IgD-negative memory B cell (primary cell): ENCODE data around the gene CHCHD6. TPM values are rescaled to one million over a fixed set of nuclear protein-coding genes. Genes with fewer than 3 reads are reported as not detected.

Experiments used
- H3K27ac Mint-ChIP-seq, 3 donors: one replicate each; pipeline ENCODE4 v1.8.0; 2020 to 2022; ENCODE audit warnings: mild to moderate bottlenecking in 3 of 3, mixed read lengths in 3 of 3, moderate library complexity in 1 of 3
- H3K27me3 Mint-ChIP-seq: one replicate; pipeline ENCODE4 v1.8.0; 2021; ENCODE audit warnings: mixed read lengths
- H3K36me3 Mint-ChIP-seq: one replicate; pipeline ENCODE4 v1.8.0; 2020; ENCODE audit warnings: mild to moderate bottlenecking, mixed read lengths
- H3K4me1 Mint-ChIP-seq, 3 donors: one replicate each; pipeline ENCODE4 v1.8.0; 2020 to 2022; ENCODE audit warnings: mixed read lengths in 3 of 3, mild to moderate bottlenecking in 1 of 3
- H3K4me3 Mint-ChIP-seq, 4 donors: one replicate each; pipeline ENCODE4 v1.8.0; 2020 to 2022; ENCODE audit warnings: mild to moderate bottlenecking in 4 of 4, mixed read lengths in 4 of 4, moderate library complexity in 3 of 4
- H3K9me3 Mint-ChIP-seq, 3 donors: one replicate each; pipeline ENCODE4 v1.8.0; 2020 to 2021; ENCODE audit warnings: mixed read lengths in 3 of 3, mild to moderate bottlenecking in 1 of 3
- polyA plus RNA-seq: library from polyadenylated mRNA; unstranded; fragments of 300-500 nt; fragmentation: Illumina TruSeq; gene quantifications from one replicate; pipeline ENCODE4 v1.2.3, GENCODE V29; 2021

The CHCHD6 gene
- polyA plus RNA-seq, 1 donor from 2014 or later, result 16.6 TPM

DNA sequence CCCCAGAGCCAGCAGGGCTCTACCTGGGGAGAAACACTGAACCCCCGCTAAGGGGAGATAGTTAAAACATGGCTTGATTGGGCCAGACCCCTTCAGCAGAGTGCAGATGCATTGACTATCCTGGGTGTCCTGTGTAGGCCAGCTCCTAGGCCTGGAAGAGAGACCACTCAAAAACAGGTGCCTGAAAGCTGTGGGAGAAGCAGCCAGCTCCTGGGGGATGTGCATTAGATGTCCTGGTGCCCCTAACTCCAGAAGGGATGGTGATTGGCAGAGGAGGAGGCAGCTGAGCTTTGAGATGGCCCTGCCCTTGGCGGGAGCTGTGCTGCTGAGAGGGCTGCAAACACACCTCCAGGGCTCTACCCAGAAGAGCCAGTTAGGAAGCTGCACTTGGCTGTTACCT is 189.6 kb downstream of the CHCHD6 start:
- Mint-ChIP-seq H3K4me3 (no peak overlapping the region), H3K27ac (no peak overlapping the region), H3K9me3 (no peaks in the 10 kb centered on the region), H3K36me3 (peaks cover 19% of the 10 kb centered on the region), H3K27me3 (peaks cover 17% of the 10 kb centered on the region), H3K4me1 (no peaks in the 10 kb centered on the region)

DNA sequence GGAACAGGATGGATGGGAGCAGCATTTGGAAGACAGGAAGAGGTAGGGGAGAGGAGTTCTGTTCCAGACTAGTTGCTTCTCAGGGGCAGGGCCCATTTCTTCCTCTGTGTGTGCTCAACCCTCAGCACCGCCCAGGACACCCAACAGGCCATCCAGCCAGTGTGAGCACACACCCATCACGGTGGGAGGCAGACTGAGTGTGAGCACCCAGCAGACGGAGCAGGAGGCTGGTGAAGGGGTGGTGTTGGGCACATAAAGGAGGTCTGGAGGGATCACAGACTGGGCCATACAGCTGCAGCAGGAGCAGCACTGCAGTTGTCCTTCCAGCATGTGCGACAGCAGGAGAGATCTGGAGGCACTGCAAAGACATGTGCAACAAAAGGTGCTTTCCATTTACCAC is 190.4 kb downstream of the CHCHD6 start:
- H3K4me3 Mint-ChIP-seq, result no peak overlapping the region
- no peaks in the 10 kb centered on the region for H3K9me3 Mint-ChIP-seq
- no peaks in the 10 kb centered on the region for H3K4me1 Mint-ChIP-seq
- H3K36me3 Mint-ChIP-seq, result peaks cover 17% of the 10 kb centered on the region
- peaks cover 17% of the 10 kb centered on the region for H3K27me3 Mint-ChIP-seq
- H3K27ac Mint-ChIP-seq, result no peak overlapping the region

- peaks cover 16% of the 10 kb centered on the region for H3K36me3 Mint-ChIP-seq
- peaks cover 23% of the 10 kb centered on the region for H3K27me3 Mint-ChIP-seq
- H3K27ac Mint-ChIP-seq, result no peak overlapping the region
- no peaks in the 10 kb centered on the region for H3K9me3 Mint-ChIP-seq
- no peaks in the 10 kb centered on the region for H3K4me1 Mint-ChIP-seq
- H3K4me3 Mint-ChIP-seq, result no peak overlapping the region
These were observed 191.4 kb downstream of the CHCHD6 start for GRCh38 chr3:126895178-126896066.

GRCh38 chr3:126896067-126896441 is 192.0 kb downstream of the CHCHD6 start:
- H3K9me3 Mint-ChIP-seq, result no peaks in the 10 kb centered on the region
- H3K4me3 Mint-ChIP-seq, result no peak overlapping the region
- no peak overlapping the region for H3K27ac Mint-ChIP-seq
- peaks cover 23% of the 10 kb centered on the region for H3K27me3 Mint-ChIP-seq
- no peaks in the 10 kb centered on the region for H3K4me1 Mint-ChIP-seq
- peaks cover 16% of the 10 kb centered on the region for H3K36me3 Mint-ChIP-seq

- Mint-ChIP-seq H3K27ac (peak overlapping the region in 1 of 3 donors; percentile 21), H3K36me3 (peaks cover 11% of the 10 kb centered on the region), H3K4me1 (no peaks in the 10 kb centered on the region), H3K4me3 (no peak overlapping the region), H3K27me3 (peaks cover 25% of the 10 kb centered on the region), H3K9me3 (no peaks in the 10 kb centered on the region)
These were observed 192.9 kb downstream of the CHCHD6 start for GRCh38 chr3:126896968-126897367.

DNA sequence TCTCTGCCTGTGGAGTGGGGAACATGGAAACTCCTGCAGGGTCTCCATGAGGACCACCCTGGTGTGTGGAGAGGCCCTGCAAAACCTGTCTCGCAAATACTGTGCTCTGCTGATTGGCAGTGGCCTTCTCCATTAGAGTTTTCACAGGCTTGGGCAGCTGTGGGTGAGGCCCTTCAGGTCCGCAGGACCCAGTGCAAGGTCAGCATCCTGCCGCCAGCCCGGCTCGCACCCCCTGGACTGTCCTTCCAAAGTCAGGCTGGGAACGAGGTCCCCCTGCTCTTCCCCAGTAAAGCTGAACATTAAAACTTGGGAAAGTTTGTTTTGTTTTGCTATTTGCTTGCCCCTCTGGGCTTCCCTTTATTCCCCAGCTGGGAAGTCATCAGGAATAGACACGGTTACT is 193.9 kb downstream of the CHCHD6 start:
- Mint-ChIP-seq H3K4me1 (no peaks in the 10 kb centered on the region), H3K4me3 (no peak overlapping the region), H3K27me3 (peaks cover 28% of the 10 kb centered on the region), H3K36me3 (peaks cover 5% of the 10 kb centered on the region), H3K9me3 (no peaks in the 10 kb centered on the region), H3K27ac (no peak overlapping the region)

GRCh38 chr3:126900859-126901540 is 197.0 kb downstream of the CHCHD6 start:
- no peak overlapping the region for H3K27ac Mint-ChIP-seq
- no peaks in the 10 kb centered on the region for H3K4me1 Mint-ChIP-seq
- H3K36me3 Mint-ChIP-seq, result peaks cover 1% of the 10 kb centered on the region
- H3K9me3 Mint-ChIP-seq, result no peaks in the 10 kb centered on the region
- H3K4me3 Mint-ChIP-seq, result no peak overlapping the region
- peaks cover 22% of the 10 kb centered on the region for H3K27me3 Mint-ChIP-seq

DNA sequence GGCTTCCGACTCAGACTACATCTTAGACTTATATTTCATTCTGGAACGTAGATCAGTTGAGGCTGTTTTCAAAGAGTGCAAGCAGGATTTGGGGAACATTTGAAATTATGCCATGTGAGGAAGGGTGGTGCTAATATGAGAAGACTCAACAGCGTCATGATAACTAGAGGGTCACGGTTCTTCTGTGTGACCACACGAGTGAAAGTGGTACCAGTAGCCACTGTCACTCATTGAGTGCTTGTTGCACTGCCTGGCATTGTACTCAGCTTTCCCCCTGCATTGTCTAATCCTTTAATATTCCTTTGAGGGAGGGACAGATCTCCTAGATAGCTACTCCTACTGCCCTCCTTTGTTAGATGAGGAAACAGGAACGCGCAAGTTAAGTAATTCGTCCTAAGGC is 197.6 kb downstream of the CHCHD6 start:
- H3K4me1 Mint-ChIP-seq, result no peaks in the 10 kb centered on the region
- H3K9me3 Mint-ChIP-seq, result no peaks in the 10 kb centered on the region
- no peak overlapping the region for H3K27ac Mint-ChIP-seq
- H3K27me3 Mint-ChIP-seq, result peaks cover 20% of the 10 kb centered on the region
- peaks cover 1% of the 10 kb centered on the region for H3K36me3 Mint-ChIP-seq
- H3K4me3 Mint-ChIP-seq, result no peak overlapping the region

DNA sequence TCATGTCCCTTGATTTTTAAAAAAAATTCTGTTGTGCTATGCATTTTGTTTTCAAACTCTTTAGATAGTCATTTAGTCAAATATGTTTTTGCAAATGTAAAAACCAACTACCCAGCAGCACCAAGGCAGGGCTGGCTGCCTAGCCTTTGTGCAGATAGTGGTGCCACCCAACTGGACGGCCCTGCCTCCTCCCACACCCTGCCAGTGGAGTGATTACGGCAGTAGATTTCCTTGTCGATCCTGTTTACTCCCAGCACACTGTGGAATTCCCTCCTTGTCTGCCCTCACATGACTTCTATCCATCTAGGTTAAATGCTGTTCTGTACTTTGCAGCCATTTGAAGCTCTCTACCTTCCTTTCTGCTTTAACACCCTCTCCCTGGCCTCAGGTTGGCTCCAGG is 199.5 kb downstream of the CHCHD6 start:
- H3K4me1 Mint-ChIP-seq, result no peaks in the 10 kb centered on the region
- peaks cover 2% of the 10 kb centered on the region for H3K36me3 Mint-ChIP-seq
- H3K9me3 Mint-ChIP-seq, result no peaks in the 10 kb centered on the region
- H3K27me3 Mint-ChIP-seq, result peaks cover 29% of the 10 kb centered on the region
- H3K27ac Mint-ChIP-seq, result no peak overlapping the region
- no peak overlapping the region for H3K4me3 Mint-ChIP-seq

- H3K4me1 Mint-ChIP-seq, result peaks cover 21 to 27% (median 23%) of the 10 kb centered on the region in 3 donors
- no peak overlapping the region for H3K27ac Mint-ChIP-seq
- H3K27me3 Mint-ChIP-seq, result peaks cover 46% of the 10 kb centered on the region
- H3K9me3 Mint-ChIP-seq, result no peaks in the 10 kb centered on the region
- peaks cover 6% of the 10 kb centered on the region for H3K36me3 Mint-ChIP-seq
- no peak overlapping the region for H3K4me3 Mint-ChIP-seq
These were observed 203.5 kb downstream of the CHCHD6 start for GRCh38 chr3:126907557-126907956.

DNA sequence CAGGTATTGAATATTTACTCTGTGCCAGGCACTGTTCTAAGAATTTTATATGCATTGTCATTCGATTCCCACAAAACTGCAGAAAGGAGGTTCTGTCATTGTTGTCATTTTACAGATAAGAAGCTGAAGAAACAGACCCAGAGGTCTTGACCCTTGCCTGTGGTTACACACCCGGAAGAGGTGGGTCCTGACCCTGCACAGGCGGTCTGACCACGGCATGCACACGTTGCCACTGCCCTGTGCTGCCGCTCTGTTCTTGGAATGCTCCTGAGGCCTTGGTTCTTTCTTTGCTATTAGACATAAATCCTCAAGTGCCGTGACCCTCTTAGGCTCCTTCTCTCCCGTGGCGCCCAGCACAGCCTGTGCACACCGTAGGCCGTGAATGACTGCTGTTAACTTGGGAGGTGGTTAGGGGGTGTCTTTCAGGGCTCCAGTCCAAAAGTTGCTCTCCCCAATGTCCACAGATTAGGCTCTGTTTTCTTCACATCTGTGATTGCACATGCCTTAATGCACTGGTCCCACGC is 204.8 kb downstream of the CHCHD6 start:
- Mint-ChIP-seq H3K9me3 (no peaks in the 10 kb centered on the region), H3K36me3 (peaks cover 6% of the 10 kb centered on the region), H3K4me3 (no peak overlapping the region), H3K27ac (no peak overlapping the region), H3K4me1 (peaks cover 21 to 27% (median 23%) of the 10 kb centered on the region in 3 donors), H3K27me3 (peaks cover 49% of the 10 kb centered on the region)

DNA sequence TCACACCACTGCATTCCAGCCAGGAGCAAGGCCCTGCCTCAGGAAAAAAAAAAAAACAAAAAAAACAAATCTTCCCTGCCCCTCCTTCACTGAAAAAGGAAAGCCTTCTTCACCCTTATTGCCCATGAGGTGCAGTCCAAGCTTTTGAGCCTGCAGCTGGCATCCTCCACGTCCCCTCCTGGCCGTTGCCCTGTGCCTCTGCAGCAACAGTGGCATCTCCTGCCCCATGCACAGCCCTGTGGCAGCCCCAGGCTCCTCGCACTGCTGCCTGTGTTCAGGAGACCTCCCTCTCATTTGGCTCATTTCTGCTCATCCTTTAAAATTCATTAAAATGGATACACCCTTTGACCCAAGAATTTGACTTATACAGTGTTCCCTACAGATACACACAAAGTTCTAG is 206.2 kb downstream of the CHCHD6 start:
- Mint-ChIP-seq H3K36me3 (peaks cover 6% of the 10 kb centered on the region), H3K27ac (peak overlapping the region in 2 of 3 donors; percentile 22 to 40), H3K4me1 (peaks cover 21 to 27% (median 23%) of the 10 kb centered on the region in 3 donors), H3K4me3 (peak overlapping the region in 1 of 4 donors; percentile 53), H3K9me3 (no peaks in the 10 kb centered on the region), H3K27me3 (peaks cover 58% of the 10 kb centered on the region)

DNA sequence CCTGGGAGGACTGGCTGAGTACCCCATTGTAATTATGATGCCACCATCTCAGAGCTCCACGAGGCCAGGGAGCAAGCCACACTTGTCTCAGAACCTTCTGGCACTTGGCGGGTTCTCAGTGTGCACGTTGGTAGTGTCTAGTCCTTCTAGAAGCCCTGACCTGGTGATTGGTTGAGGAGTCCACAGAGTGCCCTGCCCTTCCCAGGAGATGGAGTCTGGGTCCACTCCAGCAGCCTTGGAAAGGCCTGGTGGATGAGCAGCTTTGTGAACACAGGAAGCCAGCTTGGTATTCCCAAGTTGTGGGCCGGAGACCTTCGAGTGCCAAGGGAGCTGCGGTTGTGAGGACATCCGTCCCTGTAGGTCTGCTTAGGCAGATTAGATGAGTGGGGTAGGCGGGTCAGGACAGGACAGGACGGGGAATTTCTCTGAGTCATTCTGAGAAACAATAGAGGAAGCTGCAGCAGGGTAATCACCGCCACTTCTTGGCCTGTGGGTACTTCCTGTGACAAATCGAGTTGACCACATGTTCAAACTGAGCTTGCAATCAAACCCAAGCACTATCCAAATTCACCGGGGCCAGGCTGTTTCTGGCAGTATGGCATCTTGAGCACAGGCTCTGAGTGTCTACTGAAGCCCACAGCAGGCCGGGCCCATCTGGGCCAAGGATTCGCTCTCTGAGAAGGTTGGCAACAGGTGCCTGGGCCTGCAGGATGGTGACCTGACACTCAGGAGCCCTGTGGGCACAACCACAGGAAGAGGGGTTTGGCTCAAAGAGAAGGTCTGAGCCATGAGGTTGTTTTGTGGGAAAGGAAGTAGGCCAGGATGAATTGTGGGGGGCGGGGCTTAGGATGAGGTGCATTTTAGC is 207.4 kb downstream of the CHCHD6 start:
- Mint-ChIP-seq H3K27me3 (peaks cover 64% of the 10 kb centered on the region), H3K36me3 (peaks cover 6% of the 10 kb centered on the region), H3K4me3 (peak overlapping the region in 3 of 4 donors; percentile 46 to 84 (median 76)), H3K9me3 (no peaks in the 10 kb centered on the region), H3K27ac (peak overlapping the region; percentile 73 to 93 (median 93)), H3K4me1 (peaks cover 21 to 27% (median 23%) of the 10 kb centered on the region in 3 donors)

GRCh38 chr3:126912027-126912422 is 208.0 kb downstream of the CHCHD6 start:
- H3K9me3 Mint-ChIP-seq, result no peaks in the 10 kb centered on the region
- H3K36me3 Mint-ChIP-seq, result peaks cover 6% of the 10 kb centered on the region
- peak overlapping the region in 3 of 4 donors; percentile 14 to 84 (median 76) for H3K4me3 Mint-ChIP-seq
- H3K27me3 Mint-ChIP-seq, result peaks cover 64% of the 10 kb centered on the region
- peak overlapping the region; percentile 73 to 93 (median 93) for H3K27ac Mint-ChIP-seq
- peaks cover 21 to 27% (median 23%) of the 10 kb centered on the region in 3 donors for H3K4me1 Mint-ChIP-seq
